K562 (cell line): Measurements from ENCODE around the gene OTUD5. TPM values are rescaled to one million over a fixed set of nuclear protein-coding genes. Genes with fewer than 3 reads are reported as not detected.

Experiments
- ATAC-seq: fragments of 200-7000 bp; cut with Tn5 transposase; 3 replicates; pipeline ENCODE4 v1.9.1; 2020; ENCODE audit warnings: moderate library complexity
- BruUV-seq: library from RNA; stranded (reverse); fragments of 400-500 nt; replicated peaks from 2 replicates; lab custom pipeline; 2021; lab: Mats Ljungman, UMichigan
- CTCF ChIA-PET: fragments of 300-600 bp; formaldehyde crosslinking; extraction: SDS; loops from one replicate; lab custom pipeline; 2021; ENCODE audit warnings: low intra/inter-chr PET ratio; lab: Yijun Ruan, JAX
- POLR2A ChIA-PET: fragments of 300-600, 350-650 bp; sonication (Branson Sonifier 250); formaldehyde crosslinking; extraction: SDS; loops from one replicate; lab custom pipeline; 2021; ENCODE audit warnings: antibody characterized with exemption, inconsistent platforms; lab: Yijun Ruan, JAX
- DNase-seq, 4 experiments: peaks; one replicate each; pipeline versions ENCODE4 v3.0.0 to v3.0.0-alpha.2; 2011 to 2018; ENCODE audit warnings: low spot score in 3 of 4, mixed read lengths in 3 of 4; ENCODE audit errors: extremely low read depth in 1 of 4
- FAIRE-seq: peaks from 2 replicates; lab custom pipeline; 2011; peaks lifted over from hg19 to GRCh38; lab: Jason Lieb, UNC
- H2AFZ ChIP-seq: 2 replicates; pipeline ENCODE4 v1.6.0; 2011; ENCODE audit warnings: low read depth, low read length, control low read depth, inconsistent platforms
- H3K27ac ChIP-seq: fragments of 200-600 bp; 3 replicates; pipeline ENCODE4 v1.8.0; 2011; ENCODE audit warnings: low read depth, mild to moderate bottlenecking, control low read depth, inconsistent platforms, low read length, moderate library complexity, mixed read lengths; ENCODE audit errors: extremely low read depth
- H3K27me3 ChIP-seq, 2 experiments: fragments of 300-600 bp in 1 of 2; 2 replicates in 1 of 2; 3 replicates in 1 of 2; pipeline versions ENCODE4 v1.6.0 to v1.8.0; 2011; ENCODE audit warnings: inconsistent platforms in 2 of 2, low read length in 2 of 2, mild to moderate bottlenecking in 1 of 2, mixed read lengths in 1 of 2, moderate library complexity in 1 of 2; ENCODE audit not compliant: control insufficient read depth in 2 of 2, insufficient read depth in 2 of 2
- H3K36me3 ChIP-seq: fragments of 300-600 bp; 3 replicates; pipeline ENCODE4 v1.8.0; 2011; ENCODE audit warnings: mild to moderate bottlenecking, low read length, inconsistent platforms; ENCODE audit not compliant: control insufficient read depth, insufficient read depth
- H3K4me1 ChIP-seq, 2 experiments: fragments of 200-600 bp in 1 of 2; replicated peaks in 1 of 2; 2 replicates in 1 of 2; 3 replicates in 1 of 2; pipeline versions ENCODE4 v1.5.1 to v1.8.0; 2011; ENCODE audit warnings: inconsistent platforms in 2 of 2, low read length in 2 of 2, mild to moderate bottlenecking in 1 of 2, mixed read lengths in 1 of 2, moderate library complexity in 1 of 2; ENCODE audit not compliant: control insufficient read depth in 2 of 2, insufficient read depth in 2 of 2
- H3K4me2 ChIP-seq: 2 replicates; pipeline ENCODE4 v1.6.1; 2011; ENCODE audit warnings: low read length, control low read depth, inconsistent platforms, mixed read lengths; ENCODE audit not compliant: insufficient read depth
- H3K4me3 ChIP-seq: fragments of 200-600 bp; sonication (generic), shearing (Covaris generic); 2 replicates; pipeline ENCODE4 v1.5.1; 2016; ENCODE audit warnings: control low read depth, inconsistent platforms
- H3K79me2 ChIP-seq: fragments of 200-600 bp; 3 replicates; pipeline ENCODE4 v1.8.0; 2011; ENCODE audit warnings: low read length, inconsistent platforms; ENCODE audit not compliant: control insufficient read depth, insufficient read depth
- H3K9ac ChIP-seq, 2 experiments: 2 replicates each; pipeline versions ENCODE4 v1.6.0 to v1.6.1; 2011; ENCODE audit warnings: low read depth in 2 of 2, low read length in 2 of 2, control low read depth in 1 of 2, inconsistent platforms in 1 of 2, mild to moderate bottlenecking in 1 of 2, mixed read lengths in 1 of 2; ENCODE audit not compliant: insufficient read depth in 1 of 2
- H3K9me1 ChIP-seq: one replicate; pipeline ENCODE4 v1.6.0; 2011; ENCODE audit warnings: inconsistent platforms, mild to moderate bottlenecking, low read length, moderate library complexity; ENCODE audit not compliant: control insufficient read depth, insufficient read depth
- H3K9me3 ChIP-seq: replicated peaks from 2 replicates; pipeline ENCODE4 v1.5.1; 2011; ENCODE audit warnings: low read depth, low read length, inconsistent platforms; ENCODE audit not compliant: control insufficient read depth, insufficient read depth
- H4K20me1 ChIP-seq: replicated peaks from 2 replicates; pipeline ENCODE4 v1.6.1; 2011; ENCODE audit warnings: low read length, inconsistent platforms, mixed read lengths; ENCODE audit not compliant: control insufficient read depth, insufficient read depth
- KDM1A ChIP-seq, 2 experiments: fragments of 450-650 bp; IDR thresholded peaks; 2 replicates each; pipeline ENCODE4 v1.6.1; 2016; ENCODE audit warnings: mild to moderate bottlenecking in 2 of 2
- NCOA4 ChIP-seq: fragments of 450-650 bp; IDR thresholded peaks from 2 replicates; pipeline ENCODE4 v1.6.1; 2018; ENCODE audit warnings: mild to moderate bottlenecking; ENCODE audit not compliant: partially characterized antibody
- ZFPM2 ChIP-seq: fragments of 250-450 bp; sonication (Bioruptor Pico); IDR thresholded peaks from 2 replicates; pipeline ENCODE4 v1.5.1; 2022; ENCODE audit warnings: mild to moderate bottlenecking
- ZNF184 ChIP-seq: sonication (generic); formaldehyde crosslinking; IDR thresholded peaks from 2 replicates; pipeline ENCODE4 v1.5.0; 2020; ENCODE audit warnings: missing genetic modification reagents
- WGBS: fragments of 100-300 bp; shearing (Covaris generic); methylation state at CpG from one replicate; pipeline ENCODE4 v1.1.6; 2016; ENCODE audit warnings: low coverage, mixed read lengths; ENCODE audit not compliant: insufficient coverage; ENCODE audit errors: missing lambda C conversion rate; 5-methylcytosine and 5-hydroxymethylcytosine counted together
- in situ Hi-C: fragments of 300-500 bp; cut with MboI; formaldehyde crosslinking; loops from 4 replicates; pipeline ENCODE4 v1.15.0; 2018; ENCODE audit warnings: inconsistent platforms, mixed read lengths
- intact Hi-C: fragments of 100-400 bp; cut with micrococcal nuclease; formaldehyde crosslinking; loops from 2 replicates; pipeline ENCODE4 v1.14.2; 2022
- polyA plus RNA-seq, 8 experiments: library from polyadenylated mRNA; depleted of rRNA in 4 of 8; stranded (reverse) in 5 of 8; unstranded in 3 of 8; fragments of >200 nt; fragmentation: Nextera tagmentation in 2 of 8; fragmentation: Illumina TruSeq in 1 of 8; extraction: Ambion mirVana in 2 of 8; extraction: Trizol in 1 of 8; gene quantifications; 2 replicates each; pipeline versions ENCODE4 v1.2.1 to v1.2.3, GENCODE V29; 2011 to 2014; ENCODE audit warnings: inconsistent platforms in 1 of 8, missing spikeins in 1 of 8
- total RNA-seq, 7 experiments: library from RNA; depleted of rRNA in 6 of 7; stranded (reverse); fragments of >200 nt in 6 of 7; fragmentation: Illumina TruSeq in 2 of 7; extraction: Trizol in 2 of 7; gene quantifications; 2 replicates each; pipeline versions ENCODE4 v1.2.1 to v1.2.3, GENCODE V29; 2011 to 2021; ENCODE audit warnings: low replicate concordance in 1 of 7
- TF ChIP-seq, protein P1 (sequence below): fragments of 150-350 bp; IDR thresholded peaks from 2 replicates; pipeline ENCODE4 v1.6.1; 2014; ENCODE audit warnings: low read depth, mild to moderate bottlenecking, low read length, borderline replicate concordance

The OTUD5 gene
- total and polyA plus RNA-seq, 9 of the 15 experiments (the other 6 are each of a cell fraction or from before 2014, with no cell fraction given), result 3.6 to 102 (median 59.0) TPM

DNA sequence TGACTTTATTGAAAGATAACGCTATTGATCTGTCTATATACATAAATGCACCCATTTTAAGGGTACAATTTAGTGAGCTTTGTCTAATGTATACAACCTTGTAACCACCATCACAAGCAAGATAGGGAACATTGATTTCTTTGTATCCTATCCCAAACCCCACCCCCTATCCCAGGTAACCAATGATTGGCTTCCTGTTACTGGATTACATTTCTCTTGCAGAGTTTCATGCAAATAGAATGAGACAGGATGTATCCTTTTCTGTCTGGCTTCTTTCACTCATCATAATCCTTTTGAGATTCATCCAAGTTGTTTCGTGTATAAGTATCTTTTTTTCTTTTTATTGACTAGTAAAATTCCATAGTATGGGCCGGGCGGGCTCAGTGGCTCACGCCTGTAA, 46.3 kb upstream of the OTUD5 start:
- Histone ChIP-seq H3K27me3 (no peaks in the 10 kb centered on the region), H3K4me1 (peaks cover 3 to 6% of the 10 kb centered on the region in 2 experiments; a peak in 2 of 5 replicates), H3K36me3 (peaks cover 13% of the 10 kb centered on the region; the same call in 2 of the 3 replicates), H2AFZ (0 out of 2 replicates have a peak overlapping the region, but pooled peaks have one; percentile 22), H3K27ac (no peak overlapping the region), H4K20me1 (no peaks in the 10 kb centered on the region), H3K79me2 (peaks cover 18% of the 10 kb centered on the region), H3K9me3 (no peaks in the 10 kb centered on the region), H3K4me3 (no peak overlapping the region), H3K4me2 (no peak overlapping the region), H3K9ac (no peak overlapping the region), H3K9me1 (no peaks in the 10 kb centered on the region)
- no TSS peak for BruUV-seq
- 64% methylated on average over 5 of the region's 5 CpGs for WGBS
- no peak for FAIRE-seq
- in situ Hi-C loops, result no loop called here
- DNase-seq, result peak in 1 of 4 experiments; percentile 30
- intact Hi-C loops, result loop anchor here (5.0 kb wide), 2 partner anchors 39 to 46 kb away; partner anchors contain the start of genes OTUD5 and TFE3
- CTCF ChIA-PET, result no interaction called here
- ATAC-seq, result no peak
- no peak for TF ChIP-seq ZNF184
- TF ChIP-seq KDM1A (IDR thresholded peaks at IDR 0.05), result no peak
- TF ChIP-seq NCOA4, result no peak
- TF ChIP-seq ZFPM2, result no peak
- TF ChIP-seq, protein P1, sequence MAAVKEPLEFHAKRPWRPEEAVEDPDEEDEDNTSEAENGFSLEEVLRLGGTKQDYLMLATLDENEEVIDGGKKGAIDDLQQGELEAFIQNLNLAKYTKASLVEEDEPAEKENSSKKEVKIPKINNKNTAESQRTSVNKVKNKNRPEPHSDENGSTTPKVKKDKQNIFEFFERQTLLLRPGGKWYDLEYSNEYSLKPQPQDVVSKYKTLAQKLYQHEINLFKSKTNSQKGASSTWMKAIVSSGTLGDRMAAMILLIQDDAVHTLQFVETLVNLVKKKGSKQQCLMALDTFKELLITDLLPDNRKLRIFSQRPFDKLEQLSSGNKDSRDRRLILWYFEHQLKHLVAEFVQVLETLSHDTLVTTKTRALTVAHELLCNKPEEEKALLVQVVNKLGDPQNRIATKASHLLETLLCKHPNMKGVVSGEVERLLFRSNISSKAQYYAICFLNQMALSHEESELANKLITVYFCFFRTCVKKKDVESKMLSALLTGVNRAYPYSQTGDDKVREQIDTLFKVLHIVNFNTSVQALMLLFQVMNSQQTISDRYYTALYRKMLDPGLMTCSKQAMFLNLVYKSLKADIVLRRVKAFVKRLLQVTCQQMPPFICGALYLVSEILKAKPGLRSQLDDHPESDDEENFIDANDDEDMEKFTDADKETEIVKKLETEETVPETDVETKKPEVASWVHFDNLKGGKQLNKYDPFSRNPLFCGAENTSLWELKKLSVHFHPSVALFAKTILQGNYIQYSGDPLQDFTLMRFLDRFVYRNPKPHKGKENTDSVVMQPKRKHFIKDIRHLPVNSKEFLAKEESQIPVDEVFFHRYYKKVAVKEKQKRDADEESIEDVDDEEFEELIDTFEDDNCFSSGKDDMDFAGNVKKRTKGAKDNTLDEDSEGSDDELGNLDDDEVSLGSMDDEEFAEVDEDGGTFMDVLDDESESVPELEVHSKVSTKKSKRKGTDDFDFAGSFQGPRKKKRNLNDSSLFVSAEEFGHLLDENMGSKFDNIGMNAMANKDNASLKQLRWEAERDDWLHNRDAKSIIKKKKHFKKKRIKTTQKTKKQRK, result no peak
- POLR2A ChIA-PET, result no interaction called here
